Endothelial cell of umbilical vein (primary cell): ENCODE results near the gene C14orf93. TPM values are rescaled to one million over a fixed set of nuclear protein-coding genes. Genes with fewer than 3 reads are reported as not detected.
A peak's percentile ranks its signal among the peaks of the same experiment; 100 is the strongest.

Source experiments
- BruUV-seq: library from RNA; stranded (reverse); fragments of 400-500 nt; replicated peaks from 2 replicates; lab custom pipeline; 2021; lab: Mats Ljungman, UMichigan
- CTCF ChIA-PET: fragments of 300-600, 350-600 bp; sonication (Branson Sonifier 250); formaldehyde crosslinking; loops from one replicate; lab custom pipeline; 2021; ENCODE audit warnings: antibody characterized with exemption, inconsistent platforms; lab: Charles Lee
- POLR2A ChIA-PET: fragments of 300-600, 350-600 bp; sonication (Branson Sonifier 250); formaldehyde crosslinking; loops from one replicate; lab custom pipeline; 2021; ENCODE audit warnings: antibody characterized with exemption, inconsistent platforms; lab: Charles Lee
- DNase-seq: peaks from one replicate; pipeline ENCODE4 v3.0.0-alpha.2; 2011; ENCODE audit warnings: low read depth, low spot score
- FAIRE-seq: peaks from 2 replicates; lab custom pipeline; 2011; peaks lifted over from hg19 to GRCh38; lab: Jason Lieb, UNC
- H2AFZ ChIP-seq: 2 replicates; pipeline ENCODE4 v1.6.0; 2012; ENCODE audit warnings: low read depth, low read length, control low read depth, inconsistent platforms
- H3K27ac ChIP-seq: 2 replicates; pipeline ENCODE4 v1.5.1; 2011; ENCODE audit warnings: low read depth, mild to moderate bottlenecking, control low read depth, low read length, moderate library complexity; ENCODE audit not compliant: insufficient read depth
- H3K27me3 ChIP-seq, 2 experiments: 2 replicates each; pipeline versions ENCODE4 v1.6.0 to v1.6.1; 2011; ENCODE audit warnings: low read length in 2 of 2, mixed read lengths in 1 of 2; ENCODE audit not compliant: control insufficient read depth in 2 of 2, insufficient read depth in 2 of 2
- H3K36me3 ChIP-seq, 2 experiments: 2 replicates in 1 of 2; 3 replicates in 1 of 2; pipeline ENCODE4 v1.5.1; 2011; ENCODE audit warnings: low read length in 2 of 2, mild to moderate bottlenecking in 1 of 2, moderate library complexity in 1 of 2; ENCODE audit not compliant: control insufficient read depth in 2 of 2, insufficient read depth in 2 of 2; ENCODE audit errors: extremely low read depth in 1 of 2
- H3K4me1 ChIP-seq: 3 replicates; pipeline ENCODE4 v1.5.1; 2011; ENCODE audit warnings: mild to moderate bottlenecking, low read length; ENCODE audit not compliant: control insufficient read depth, insufficient read depth; ENCODE audit errors: extremely low read depth
- H3K4me2 ChIP-seq: 2 replicates; pipeline ENCODE4 v1.6.1; 2011; ENCODE audit warnings: low read length, control low read depth, mixed read lengths; ENCODE audit not compliant: insufficient read depth
- H3K4me3 ChIP-seq, 3 experiments: fragments of 200-600 bp in 1 of 3; sonication (generic), shearing (Covaris generic) in 1 of 3; replicated peaks in 1 of 3; 2 replicates each; pipeline ENCODE4 v1.5.1; 2011 to 2016; ENCODE audit warnings: control low read depth in 3 of 3, low read length in 3 of 3, mild to moderate bottlenecking in 2 of 3, inconsistent platforms in 1 of 3, low read depth in 1 of 3, moderate library complexity in 1 of 3; ENCODE audit not compliant: insufficient read depth in 1 of 3
- H3K79me2 ChIP-seq: 2 replicates; pipeline ENCODE4 v1.6.0; 2012; ENCODE audit warnings: low read length, inconsistent platforms; ENCODE audit not compliant: control insufficient read depth, insufficient read depth
- H3K9ac ChIP-seq: replicated peaks from 2 replicates; pipeline ENCODE3; 2011; ENCODE audit warnings: low read length, control low read depth; ENCODE audit not compliant: insufficient read depth; ENCODE audit errors: extremely low read depth
- H3K9me1 ChIP-seq: replicated peaks from 3 replicates; pipeline ENCODE4 v1.6.0; 2011; ENCODE audit warnings: mild to moderate bottlenecking, low read length; ENCODE audit not compliant: control insufficient read depth, insufficient read depth; ENCODE audit errors: extremely low read depth
- H3K9me3 ChIP-seq: replicated peaks from 2 replicates; pipeline ENCODE4 v1.5.1; 2012; ENCODE audit warnings: low read length, inconsistent platforms; ENCODE audit not compliant: control insufficient read depth, insufficient read depth
- H4K20me1 ChIP-seq: replicated peaks from 2 replicates; pipeline ENCODE3; 2011; ENCODE audit warnings: mild to moderate bottlenecking, low read length; ENCODE audit not compliant: control insufficient read depth, insufficient read depth; ENCODE audit errors: extremely low read depth
- EZH2 ChIP-seq: IDR thresholded peaks from 2 replicates; pipeline ENCODE4 v1.6.1; 2012; ENCODE audit warnings: borderline replicate concordance, low read depth, mild to moderate bottlenecking, moderate library complexity, low read length, inconsistent platforms; ENCODE audit not compliant: severe bottlenecking
- FOS ChIP-seq: IDR thresholded peaks from 2 replicates; pipeline ENCODE4 v1.6.1; 2011; ENCODE audit warnings: mild to moderate bottlenecking, low read length, moderate library complexity, borderline replicate concordance; ENCODE audit not compliant: insufficient read depth
- GATA2 ChIP-seq: IDR thresholded peaks from 2 replicates; pipeline ENCODE4 v1.7.0; 2011; ENCODE audit warnings: low read depth, mild to moderate bottlenecking, moderate library complexity, mixed read lengths, low read length; ENCODE audit not compliant: insufficient read length, insufficient read depth
- JUN ChIP-seq: IDR thresholded peaks from 2 replicates; pipeline ENCODE4 v1.6.1; 2011; ENCODE audit warnings: borderline replicate concordance, low read depth; ENCODE audit not compliant: insufficient read length, insufficient read depth
- MYC ChIP-seq: IDR thresholded peaks from one replicate; pipeline ENCODE4 v1.6.1; 2011; ENCODE audit warnings: mild to moderate bottlenecking, low read depth, low read length
- POLR2A ChIP-seq: IDR thresholded peaks from 2 replicates; pipeline ENCODE4 v1.6.1; 2012; ENCODE audit warnings: low read depth, mild to moderate bottlenecking, control low read depth, low read length
- POLR2AphosphoS5 ChIP-seq: IDR thresholded peaks from 2 replicates; pipeline ENCODE4 v1.6.1; 2012; ENCODE audit warnings: low read depth, mild to moderate bottlenecking, control low read depth, low read length, moderate library complexity; ENCODE audit not compliant: insufficient read depth
- dilution Hi-C: fragments of 300-500 bp; cut with MboI; formaldehyde crosslinking; loops from one replicate; pipeline ENCODE4 v1.15.0; 2019; ENCODE audit warnings: low sequenced_read_pairs; ENCODE audit not compliant: extremely low pct_ligation_motif_present
- intact Hi-C: fragments of 100-400 bp; cut with micrococcal nuclease; formaldehyde crosslinking; loops from one replicate; pipeline ENCODE4 v1.10.0; 2022
- polyA plus RNA-seq, 4 experiments: library from polyadenylated mRNA; depleted of rRNA in 3 of 4; stranded (reverse) in 3 of 4; unstranded in 1 of 4; fragments of >200 nt; gene quantifications; 2 replicates each; pipeline versions ENCODE4 v1.2.1 to v1.2.3, GENCODE V29; 2011 to 2012; ENCODE audit warnings: missing spikeins in 1 of 4
- total RNA-seq: library from RNA; stranded (reverse); gene quantifications from 2 replicates; pipeline ENCODE4 v1.2.3, GENCODE V29; 2021
- TF ChIP-seq, protein P1 (sequence below), 2 donors: IDR thresholded peaks; 1 replicate in 1 of 2; 2 replicates in 1 of 2; pipeline ENCODE4 v1.5.1; 2011; ENCODE audit warnings: low read length in 2 of 2, mild to moderate bottlenecking in 2 of 2, moderate library complexity in 2 of 2, control low read depth in 1 of 2, inconsistent platforms in 1 of 2, low read depth in 1 of 2; ENCODE audit not compliant: insufficient read depth in 1 of 2; ENCODE audit errors: extremely low read depth in 1 of 2
- TF ChIP-seq, protein P2 (sequence below): IDR thresholded peaks from 2 replicates; pipeline ENCODE4 v1.6.1; 2011; ENCODE audit not compliant: insufficient read depth, insufficient read length

Gene C14orf93
- total and polyA plus RNA-seq, 2 donors (not counting 3 experiments of a cell fraction or from before 2014, with no cell fraction given): 7.1 to 9.2 TPM

DNA sequence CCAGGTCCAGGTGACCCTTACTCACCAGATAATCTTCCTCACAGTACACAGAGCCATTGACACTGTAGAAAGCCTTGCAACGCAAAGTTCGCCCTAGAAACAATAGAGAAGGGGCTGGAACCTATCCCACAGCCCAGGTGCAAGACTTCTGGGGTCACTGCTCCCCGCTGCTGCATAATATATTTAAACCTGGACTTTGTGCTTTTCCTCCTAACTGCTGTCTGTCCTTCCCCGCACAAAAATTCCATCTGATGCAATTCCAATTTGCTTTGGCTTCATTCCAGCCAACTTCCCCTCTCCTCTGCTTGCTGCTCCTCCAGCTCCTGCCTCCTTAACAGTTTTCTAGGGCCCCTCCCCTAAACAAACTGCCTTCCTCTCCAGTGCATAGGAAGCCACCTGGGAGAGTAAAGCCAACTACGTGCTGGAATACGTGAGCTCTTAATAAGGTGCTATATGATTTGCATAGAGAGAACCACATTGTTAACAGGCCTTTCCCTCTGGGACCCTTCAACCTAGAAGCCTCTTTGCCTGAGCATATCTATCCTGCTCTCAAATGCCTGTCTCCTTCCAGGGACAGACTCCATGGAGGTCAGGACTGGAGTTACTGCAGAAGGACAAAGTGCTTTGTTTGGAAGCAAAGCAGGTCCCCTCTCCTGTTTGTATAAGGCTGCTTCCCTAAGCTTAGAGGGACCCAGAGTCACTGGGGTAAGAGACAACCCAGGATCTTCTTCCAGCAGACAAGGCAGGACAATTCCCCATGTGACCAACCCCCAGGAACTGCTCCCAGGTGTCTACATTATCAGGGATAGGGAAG is 33.1 kb downstream of the C14orf93 start:
- no peaks in the 10 kb centered on the region for H3K27me3 ChIP-seq
- peak; percentile 62 for DNase-seq
- peak overlapping the region; percentile 57 for H3K4me2 ChIP-seq
- intact Hi-C loops (loop anchor here (2.0 kb wide), 1 partner anchor 20 kb away; the partner anchor contains the start of gene HAUS4), dilution Hi-C loops (no loop called here)
- peak overlapping the region; percentile 69 for H3K9ac ChIP-seq
- TF ChIP-seq POLR2AphosphoS5 (peak; percentile 14), GATA2 (no peak)
- H3K79me2 ChIP-seq: peaks cover 41% of the 10 kb centered on the region
- H3K36me3 ChIP-seq: peaks cover 23 to 29% of the 10 kb centered on the region in 2 experiments
- peak; percentile 82 for FAIRE-seq
- H3K4me1 ChIP-seq: peaks cover 50% of the 10 kb centered on the region
- CTCF ChIA-PET: interaction anchor here (1.0 to 3.0 kb wide), 8 partner anchors 10 to 104 kb away, joined by 3 to 39 read pairs (median 7); partner anchors contain the start of genes CDH24 and PRMT5
- POLR2A ChIA-PET: interaction anchor here (0.5 to 1.5 kb wide), 3 partner anchors 9 to 405 kb away, joined by 3 to 9 read pairs (median 5); partner anchors contain the start of gene PRMT5
- peak overlapping the region in 1 of 3 experiments; percentile 4 for H3K4me3 ChIP-seq
- H3K9me1 ChIP-seq: no peaks in the 10 kb centered on the region
- H4K20me1 ChIP-seq: no peaks in the 10 kb centered on the region
- BruUV-seq: no TSS peak
- no peaks in the 10 kb centered on the region for H3K9me3 ChIP-seq
- H2AFZ ChIP-seq: no peak overlapping the region
- peak overlapping the region; percentile 80 for H3K27ac ChIP-seq

- DNase-seq: no peak
- dilution Hi-C loops (no loop called here), intact Hi-C loops (no loop called here)
- Histone ChIP-seq H3K9me3 (no peaks in the 10 kb centered on the region), H4K20me1 (no peaks in the 10 kb centered on the region), H3K4me3 (no peak overlapping the region), H3K4me1 (peaks cover 44% of the 10 kb centered on the region), H3K27me3 (no peaks in the 10 kb centered on the region), H3K4me2 (no peak overlapping the region), H3K27ac (peak overlapping the region; percentile 13), H3K36me3 (peaks cover 26 to 29% of the 10 kb centered on the region in 2 experiments), H3K9me1 (no peaks in the 10 kb centered on the region), H3K79me2 (peaks cover 22% of the 10 kb centered on the region), H3K9ac (no peak overlapping the region), H2AFZ (no peak overlapping the region)
- ChIA-PET CTCF (interaction anchor here (1.1 to 8.7 kb wide), 4 partner anchors 7 to 19 kb away, joined by 3 to 125 read pairs (median 28); partner anchors contain the start of genes AJUBA and HAUS4), POLR2A (no interaction called here)
- TF ChIP-seq, protein P1, sequence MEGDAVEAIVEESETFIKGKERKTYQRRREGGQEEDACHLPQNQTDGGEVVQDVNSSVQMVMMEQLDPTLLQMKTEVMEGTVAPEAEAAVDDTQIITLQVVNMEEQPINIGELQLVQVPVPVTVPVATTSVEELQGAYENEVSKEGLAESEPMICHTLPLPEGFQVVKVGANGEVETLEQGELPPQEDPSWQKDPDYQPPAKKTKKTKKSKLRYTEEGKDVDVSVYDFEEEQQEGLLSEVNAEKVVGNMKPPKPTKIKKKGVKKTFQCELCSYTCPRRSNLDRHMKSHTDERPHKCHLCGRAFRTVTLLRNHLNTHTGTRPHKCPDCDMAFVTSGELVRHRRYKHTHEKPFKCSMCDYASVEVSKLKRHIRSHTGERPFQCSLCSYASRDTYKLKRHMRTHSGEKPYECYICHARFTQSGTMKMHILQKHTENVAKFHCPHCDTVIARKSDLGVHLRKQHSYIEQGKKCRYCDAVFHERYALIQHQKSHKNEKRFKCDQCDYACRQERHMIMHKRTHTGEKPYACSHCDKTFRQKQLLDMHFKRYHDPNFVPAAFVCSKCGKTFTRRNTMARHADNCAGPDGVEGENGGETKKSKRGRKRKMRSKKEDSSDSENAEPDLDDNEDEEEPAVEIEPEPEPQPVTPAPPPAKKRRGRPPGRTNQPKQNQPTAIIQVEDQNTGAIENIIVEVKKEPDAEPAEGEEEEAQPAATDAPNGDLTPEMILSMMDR (IDR thresholded peaks at IDR 0.05; ENCODE audit: extremely low read depth in 1 of 2, insufficient read depth in 1 of 2, low read depth in 1 of 2, low read length in 2 of 2): no peak
- TF ChIP-seq POLR2AphosphoS5: no peak
- TF ChIP-seq EZH2: no peak
- no peak for TF ChIP-seq GATA2
- no peak for TF ChIP-seq FOS
- TF ChIP-seq, protein P2, sequence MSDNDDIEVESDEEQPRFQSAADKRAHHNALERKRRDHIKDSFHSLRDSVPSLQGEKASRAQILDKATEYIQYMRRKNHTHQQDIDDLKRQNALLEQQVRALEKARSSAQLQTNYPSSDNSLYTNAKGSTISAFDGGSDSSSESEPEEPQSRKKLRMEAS: no peak
- TF ChIP-seq POLR2A: no peak
- TF ChIP-seq MYC: no peak
- no peak for TF ChIP-seq JUN
- peak; percentile 21 for FAIRE-seq
- BruUV-seq: no TSS peak
Measured at GRCh38 chr14:22974530-22975313, 35.2 kb downstream of the C14orf93 start.
